ENCODE measurements around the gene ANTXR1.

The ANTXR1 gene

DNA sequence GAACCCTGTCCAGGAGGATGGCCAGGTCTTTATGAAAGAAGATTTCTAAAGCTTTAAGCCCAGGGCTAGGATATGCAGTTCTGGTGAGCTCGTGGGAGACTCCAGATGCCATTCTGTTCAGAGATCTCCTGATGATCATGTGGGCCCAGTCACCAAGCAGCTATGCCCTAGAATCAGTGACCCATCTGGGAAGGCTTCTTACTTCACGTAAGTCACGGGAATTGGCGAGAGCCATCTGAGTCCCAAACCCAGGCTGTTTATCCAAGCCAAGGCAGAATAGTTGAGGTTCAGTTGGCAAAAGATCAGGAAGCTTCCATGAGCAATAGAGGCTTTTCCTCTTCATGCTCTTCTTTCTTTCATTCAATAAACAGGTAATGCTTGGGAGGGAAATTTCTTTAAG is 23.9 kb downstream of the ANTXR1 start:
- no peak for DNase-seq

GRCh38 chr2:69041214-69041613 is 28.2 kb downstream of the ANTXR1 start:
- no peak for DNase-seq

- DNase-seq: no peak
Measured at GRCh38 chr2:69043736-69044400, 30.9 kb downstream of the ANTXR1 start.

DNA sequence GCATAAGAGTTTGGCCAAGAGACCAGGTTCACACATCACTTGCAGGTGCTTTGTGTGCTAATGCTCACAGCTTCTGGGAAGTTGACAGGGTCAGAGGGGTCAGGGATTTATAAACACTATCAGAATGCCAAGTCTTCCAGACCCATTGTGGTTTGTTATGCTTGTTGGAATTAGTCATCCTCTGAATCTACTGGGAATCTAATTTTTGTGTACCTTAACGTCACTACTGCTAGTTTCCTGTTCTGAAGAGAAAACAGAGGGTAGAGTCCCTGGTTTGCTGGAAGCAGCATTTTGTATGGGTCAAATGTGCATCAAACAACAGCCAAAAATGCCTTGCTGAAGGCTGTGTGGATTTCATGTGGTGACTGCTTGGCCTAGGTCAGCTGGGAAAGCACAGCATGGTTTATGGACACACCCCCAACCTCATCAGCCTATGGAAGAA is 33.3 kb downstream of the ANTXR1 start:
- no peak for DNase-seq

GRCh38 chr2:69047625-69048145 is 34.7 kb downstream of the ANTXR1 start:
- DNase-seq: no peak

DNA sequence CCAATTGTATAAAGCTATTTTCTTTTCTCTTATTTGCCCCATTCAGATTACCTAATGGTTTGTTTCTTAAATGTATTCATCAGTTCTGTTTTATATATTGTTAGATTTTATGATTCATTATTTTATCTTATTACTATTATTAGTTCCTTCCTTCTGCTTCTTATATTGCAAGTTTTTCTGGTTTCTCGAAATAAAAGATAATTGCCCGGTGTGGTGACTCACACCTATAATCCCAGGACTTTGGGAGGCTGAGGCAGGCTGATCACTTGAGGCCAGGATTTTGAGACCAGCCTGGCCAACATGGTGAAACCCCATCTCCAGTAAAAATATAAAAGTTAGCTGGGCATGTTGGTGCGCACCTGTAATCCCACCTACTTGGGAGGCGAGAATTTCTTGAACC is 37.8 kb downstream of the ANTXR1 start:
- DNase-seq: no peak

DNA sequence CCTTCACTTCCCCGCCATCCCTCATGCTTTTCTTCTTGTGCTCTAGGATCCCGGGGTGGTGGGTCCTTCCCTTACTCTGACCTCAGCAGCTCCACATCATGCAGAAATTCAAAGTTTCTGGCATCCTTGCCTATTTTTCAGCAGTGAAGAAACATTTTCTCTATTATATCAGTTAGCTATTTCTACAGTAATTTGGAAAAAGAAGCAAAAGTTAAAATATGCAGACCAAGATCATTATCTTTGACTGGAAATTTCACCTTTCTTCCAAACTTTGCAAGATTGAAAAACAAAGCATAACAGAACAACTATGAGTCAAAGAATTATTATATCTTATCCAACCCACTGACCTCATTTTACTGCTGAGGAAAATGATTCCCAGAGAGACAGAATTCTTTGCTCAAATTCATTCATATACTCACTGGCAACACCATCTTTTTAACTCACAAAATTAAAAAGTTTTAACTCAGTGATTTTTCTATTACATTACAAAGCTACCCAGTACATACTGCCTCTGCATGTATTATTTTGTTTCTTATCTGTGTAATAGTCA is 40.5 kb downstream of the ANTXR1 start:
- no peak for DNase-seq

- no peak for DNase-seq
Measured at GRCh38 chr2:69054431-69054830, 41.5 kb downstream of the ANTXR1 start.

- DNase-seq: no peak
Measured at GRCh38 chr2:69055688-69056470, 42.9 kb downstream of the ANTXR1 start.

DNA sequence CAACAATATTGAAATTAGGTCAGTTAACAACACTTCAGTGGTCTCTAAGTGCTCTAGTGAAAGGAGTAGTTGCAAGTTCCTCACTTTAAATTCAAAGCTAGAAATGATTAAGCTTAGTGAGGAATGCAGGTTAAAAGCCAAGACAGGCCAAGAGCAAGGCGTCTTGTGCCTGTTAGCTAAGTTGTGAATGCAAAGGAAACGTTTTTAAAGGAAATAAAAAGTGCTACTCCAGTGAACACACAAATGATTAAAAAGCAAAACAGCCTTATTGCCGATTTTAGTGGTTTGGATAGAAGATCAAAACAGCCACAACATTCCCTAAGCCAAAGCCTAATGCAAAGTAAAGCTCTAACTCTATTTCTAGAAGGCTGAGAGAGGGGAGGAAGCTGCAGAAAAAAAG is 44.7 kb downstream of the ANTXR1 start:
- DNase-seq: no peak

GRCh38 chr2:69059731-69060290 is 46.8 kb downstream of the ANTXR1 start:
- DNase-seq: no peak

- no peak for DNase-seq
Measured at GRCh38 chr2:69060938-69061501, 48.0 kb downstream of the ANTXR1 start.

- DNase-seq: no peak
Measured at GRCh38 chr2:69061525-69061924, 48.5 kb downstream of the ANTXR1 start.

DNA sequence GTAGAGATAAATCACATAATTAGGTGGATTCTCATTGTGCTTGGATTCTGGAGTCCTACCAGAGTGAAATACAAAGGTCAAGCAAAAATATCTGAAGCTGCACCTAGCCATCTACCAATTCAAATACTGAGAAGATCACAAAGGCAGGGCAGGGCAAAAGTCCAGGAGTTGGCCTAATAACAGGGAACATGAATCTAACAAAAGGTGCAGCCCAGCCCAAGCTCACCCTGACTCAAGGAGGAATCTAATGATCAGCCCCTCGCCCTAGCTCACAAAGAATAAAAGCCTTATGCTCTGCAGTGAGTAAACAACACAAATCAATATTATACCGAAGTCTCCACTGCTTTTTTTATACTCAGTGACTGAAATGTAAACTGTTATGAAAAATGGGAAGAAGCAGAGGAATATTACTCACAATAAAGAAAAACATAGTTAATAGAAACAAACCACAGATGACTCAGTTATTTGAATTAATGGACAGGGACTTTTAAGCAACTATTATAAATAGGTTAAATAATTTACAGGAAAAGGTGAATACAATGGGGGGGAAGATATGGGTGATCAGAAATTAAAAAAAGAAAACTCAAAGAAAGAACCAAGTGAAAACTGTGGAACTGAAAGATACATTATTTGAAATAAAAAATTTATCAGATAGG is 49.5 kb downstream of the ANTXR1 start:
- DNase-seq: no peak

DNA sequence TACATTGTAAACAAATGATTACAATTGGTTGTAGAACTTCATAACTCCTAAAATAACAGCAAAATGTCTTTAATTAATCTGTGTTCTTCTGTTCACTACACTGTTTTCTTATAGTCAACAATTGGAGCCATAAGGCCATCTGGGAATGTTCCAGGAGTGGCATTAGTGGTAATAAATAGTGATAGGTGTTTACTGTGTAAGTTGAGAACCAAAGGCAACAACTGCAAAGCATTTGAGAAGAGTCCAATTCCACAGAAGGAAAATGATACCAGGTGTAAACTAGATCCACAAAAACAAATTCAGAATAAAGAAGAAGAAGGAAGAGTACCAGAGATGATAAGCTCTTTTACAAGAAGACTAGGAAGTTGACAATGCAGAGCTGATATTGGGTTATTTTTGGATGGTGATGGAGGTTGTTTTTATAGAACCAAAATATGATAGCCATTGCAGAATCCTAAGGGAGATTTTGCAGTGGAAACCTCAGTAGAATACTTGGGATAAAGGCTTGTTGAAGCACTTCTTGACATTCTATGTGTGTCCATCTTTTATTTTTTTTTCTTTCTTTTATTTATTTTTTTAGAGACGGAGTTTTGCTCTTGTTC is 52.9 kb downstream of the ANTXR1 start:
- no peak for DNase-seq

DNA sequence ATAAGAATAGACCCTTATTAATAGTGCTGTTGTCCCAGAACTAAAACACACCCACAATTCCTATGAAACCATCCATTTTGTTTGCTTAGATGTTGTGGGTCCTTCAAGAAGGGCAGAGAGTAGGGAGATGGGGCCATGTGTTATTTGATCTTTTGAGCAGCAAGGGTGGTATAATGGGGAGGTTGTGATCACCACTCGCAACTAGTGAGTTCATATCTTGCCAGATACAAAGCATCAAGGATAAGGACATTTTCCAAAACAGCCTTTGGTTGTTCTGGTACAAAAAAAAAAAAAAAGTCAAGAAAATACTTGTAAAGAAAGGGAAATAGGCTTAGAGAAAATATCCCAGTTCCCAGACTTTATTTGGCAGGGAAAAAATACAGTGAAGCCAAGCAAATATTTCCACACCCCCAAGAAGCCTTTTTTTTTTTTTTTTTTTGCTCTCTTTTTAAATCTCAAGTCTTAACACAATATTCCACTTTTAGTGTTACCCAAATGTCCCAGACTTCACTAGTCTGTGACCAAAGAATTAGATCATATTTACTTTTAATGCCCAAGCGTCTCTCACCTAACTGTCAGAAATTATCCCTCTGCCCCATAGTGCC is 54.1 kb downstream of the ANTXR1 start:
- no peak for DNase-seq

- no peak for DNase-seq
Measured at GRCh38 chr2:69067866-69068265, 54.9 kb downstream of the ANTXR1 start.

DNA sequence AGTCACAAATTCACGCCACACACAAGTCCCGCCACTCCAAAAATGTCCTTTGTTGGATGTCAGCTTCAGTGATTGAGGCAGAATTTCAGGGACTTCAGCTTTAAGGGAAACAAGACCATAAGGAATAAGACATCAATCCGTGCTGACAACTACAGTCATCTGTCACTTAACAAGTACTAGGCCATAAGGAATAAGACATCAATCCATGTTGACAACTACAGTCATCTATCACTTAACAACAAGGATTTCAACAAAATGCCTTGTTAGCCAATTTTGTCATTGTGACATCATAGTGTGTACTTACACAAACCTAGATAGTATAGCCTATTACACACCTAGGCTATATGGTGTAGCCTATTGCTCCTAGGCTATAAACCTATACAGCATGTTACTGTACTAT is 58.0 kb downstream of the ANTXR1 start:
- no peak for DNase-seq

DNA sequence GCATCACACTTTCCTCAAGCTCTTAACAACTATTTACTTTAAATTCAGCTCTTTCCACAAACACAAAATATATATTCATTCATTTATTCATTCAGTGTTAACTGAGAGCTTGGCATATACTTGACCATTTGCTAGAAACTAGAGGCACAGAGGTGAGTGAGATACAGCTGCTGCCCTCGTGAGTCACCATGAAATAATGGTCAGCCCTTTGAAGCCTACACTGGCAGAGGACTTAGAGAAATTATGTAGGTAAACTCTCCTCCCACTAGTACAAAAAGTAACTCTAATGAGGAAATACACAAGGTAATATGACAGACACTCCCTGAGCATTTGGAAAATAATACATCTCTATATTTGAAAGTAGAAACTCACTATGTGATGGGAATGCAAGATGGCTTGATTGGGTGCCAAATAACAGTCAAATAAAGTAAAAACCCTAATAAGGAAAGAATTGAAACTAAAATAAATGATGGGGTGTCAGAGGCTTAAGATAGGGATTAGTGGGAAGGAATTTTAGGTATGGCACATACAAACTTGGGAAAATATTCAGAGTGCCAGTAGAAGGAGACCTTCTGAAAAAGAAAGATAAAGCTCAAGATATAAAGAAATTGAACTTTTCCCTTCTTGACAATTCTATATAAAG is 61.1 kb downstream of the ANTXR1 start:
- DNase-seq: no peak

GRCh38 chr2:69074918-69075317 is 61.9 kb downstream of the ANTXR1 start:
- no peak for DNase-seq

GRCh38 chr2:69075486-69075885 is 62.5 kb downstream of the ANTXR1 start:
- DNase-seq: no peak

All from activated gamma-delta T cell (primary cell).